NT2/D1 (cell line): ENCODE results near the gene ADGRD1.
A peak's percentile ranks its signal among the peaks of the same experiment; 100 is the strongest.

Source experiments
- DNase-seq: peaks from one replicate; pipeline ENCODE4 v3.0.0-alpha.2; 2011; ENCODE audit warnings: low read depth, low spot score
- H3K27me3 ChIP-seq: 2 replicates; pipeline ENCODE4 v1.6.0; 2011; ENCODE audit warnings: mild to moderate bottlenecking; ENCODE audit not compliant: insufficient read length, insufficient read depth
- H3K36me3 ChIP-seq: 2 replicates; pipeline ENCODE4 v1.6.1; 2011; ENCODE audit warnings: mild to moderate bottlenecking, low read length, mixed read lengths; ENCODE audit not compliant: insufficient read depth, insufficient read length
- H3K4me1 ChIP-seq: 2 replicates; pipeline ENCODE4 v1.5.1; 2011; ENCODE audit not compliant: insufficient read depth, insufficient read length
- H3K4me3 ChIP-seq: 2 replicates; pipeline ENCODE4 v1.5.1; 2011; ENCODE audit warnings: low read depth; ENCODE audit not compliant: insufficient read length
- H3K9ac ChIP-seq: 2 replicates; pipeline ENCODE4 v1.6.0; 2011; ENCODE audit warnings: low read depth; ENCODE audit not compliant: insufficient read length
- H3K9me3 ChIP-seq: 2 replicates; pipeline ENCODE4 v1.5.1; 2011; ENCODE audit warnings: mild to moderate bottlenecking, low read length; ENCODE audit not compliant: insufficient read depth
- SUZ12 ChIP-seq: IDR thresholded peaks from 2 replicates; pipeline ENCODE4 v1.6.1; 2011; ENCODE audit not compliant: insufficient read length, insufficient read depth; ENCODE audit errors: extremely low read depth
- YY1 ChIP-seq: IDR thresholded peaks from 2 replicates; pipeline ENCODE4 v1.6.1; 2011; ENCODE audit not compliant: insufficient read length, insufficient read depth
- ZNF274 ChIP-seq: IDR thresholded peaks from 2 replicates; pipeline ENCODE4 v1.6.1; 2011; ENCODE audit warnings: mild to moderate bottlenecking, low read depth, low read length

The ADGRD1 gene

DNA sequence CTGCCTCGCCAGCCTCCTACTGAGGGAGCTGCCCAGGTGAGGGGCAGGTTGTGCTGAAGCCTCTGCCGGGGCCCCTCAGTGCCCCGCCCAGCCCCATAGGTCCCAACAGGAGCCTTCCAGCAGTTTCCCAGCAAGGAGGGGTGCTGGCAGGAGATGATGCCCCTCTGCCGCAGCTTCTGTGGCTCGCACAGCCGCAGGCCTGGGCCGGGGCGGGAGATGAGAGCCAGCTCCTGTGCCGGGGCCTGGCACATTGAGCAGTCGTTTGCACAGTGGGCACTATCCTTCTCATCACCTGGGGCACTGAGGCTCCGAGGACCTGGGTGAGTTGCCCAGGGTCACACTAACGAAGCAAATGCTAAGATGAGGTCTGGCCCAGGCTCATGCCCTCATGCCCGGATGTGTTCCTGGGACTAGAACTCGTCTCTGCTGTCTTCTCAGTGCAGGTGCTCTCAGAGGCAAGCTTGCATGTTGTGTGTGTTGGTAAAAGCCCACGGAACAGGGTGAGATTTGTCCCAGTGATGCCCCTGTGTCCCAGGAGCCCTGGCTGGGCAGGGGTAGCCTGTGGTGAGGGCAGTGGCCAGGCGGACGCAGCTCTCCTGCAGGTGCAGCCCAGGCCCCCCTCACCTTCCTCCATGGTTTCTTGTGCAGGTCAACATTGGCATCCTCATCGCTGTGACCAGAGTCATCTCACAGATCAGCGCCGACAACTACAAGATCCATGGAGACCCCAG is 177.5 kb downstream of the ADGRD1 start:
- DNase-seq: no peak
- TF ChIP-seq YY1 (no peak), ZNF274 (no peak)
- Histone ChIP-seq H3K9me3 (no peaks in the 10 kb centered on the region), H3K36me3 (no peaks in the 10 kb centered on the region), H3K9ac (no peak overlapping the region), H3K4me3 (no peak overlapping the region), H3K4me1 (peaks cover 13% of the 10 kb centered on the region), H3K27me3 (peaks cover 3% of the 10 kb centered on the region)

DNA sequence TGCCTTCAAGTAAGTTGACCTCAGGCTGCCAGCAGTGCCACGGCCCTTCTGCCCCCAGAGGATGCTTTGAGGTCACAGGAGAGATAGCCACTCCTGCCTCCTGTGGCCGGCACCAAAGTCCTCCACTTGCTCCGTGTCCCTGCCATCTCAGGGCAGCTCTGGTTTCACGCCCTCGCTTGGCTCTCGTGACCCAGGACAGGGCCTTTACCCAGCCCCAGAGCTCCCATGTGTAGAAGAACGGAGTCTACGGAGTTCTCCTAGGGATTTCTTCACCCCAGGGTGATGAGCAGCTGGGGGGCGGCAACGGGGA is 178.1 kb downstream of the ADGRD1 start:
- peaks cover 13% of the 10 kb centered on the region for H3K4me1 ChIP-seq
- H3K27me3 ChIP-seq: peaks cover 3% of the 10 kb centered on the region
- no peaks in the 10 kb centered on the region for H3K36me3 ChIP-seq
- no peak for DNase-seq
- H3K9ac ChIP-seq: no peak overlapping the region
- TF ChIP-seq YY1: no peak
- no peak for TF ChIP-seq ZNF274
- no peak for TF ChIP-seq SUZ12
- no peaks in the 10 kb centered on the region for H3K9me3 ChIP-seq
- H3K4me3 ChIP-seq: no peak overlapping the region

DNA sequence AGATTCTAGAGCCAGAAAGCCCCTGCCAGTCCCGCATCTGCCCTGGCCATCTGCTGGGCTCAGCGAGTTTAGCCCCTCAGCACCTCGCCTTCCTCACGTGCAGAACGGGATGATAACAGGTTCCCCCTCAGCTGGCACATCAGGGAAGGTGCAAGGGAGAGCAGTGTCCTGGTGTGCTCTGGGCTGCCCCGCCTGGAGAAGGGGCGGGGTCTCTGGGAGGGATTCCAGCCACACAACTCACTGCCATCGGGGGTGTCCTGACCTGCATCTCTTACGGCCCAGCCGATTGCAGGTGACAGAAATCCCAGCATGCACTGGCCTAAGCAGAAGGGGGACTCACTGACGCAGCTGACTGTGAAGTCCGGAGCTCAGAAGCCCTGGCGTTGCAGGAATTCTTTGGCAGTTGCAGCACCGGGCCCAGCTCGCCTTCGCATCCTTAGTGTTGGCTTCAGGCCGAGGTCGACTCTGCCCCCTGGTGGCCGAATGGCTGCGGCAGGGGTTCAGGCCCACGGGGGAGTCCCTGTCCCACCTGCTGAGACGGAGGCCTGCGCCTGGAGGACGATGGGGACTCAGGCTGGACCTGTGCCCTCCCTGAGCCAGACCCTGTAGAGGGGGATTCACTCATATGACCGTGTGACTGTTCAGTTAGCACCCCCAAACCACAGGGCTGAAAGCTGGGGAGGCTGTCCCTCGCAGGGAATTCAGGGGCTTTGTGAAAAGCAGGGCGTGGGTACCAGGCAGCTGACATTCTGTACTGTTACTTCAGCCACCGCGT is 178.6 kb downstream of the ADGRD1 start:
- peaks cover 13% of the 10 kb centered on the region for H3K4me1 ChIP-seq
- TF ChIP-seq SUZ12: no peak
- no peak for TF ChIP-seq ZNF274
- TF ChIP-seq YY1: no peak
- peak; percentile 78 for DNase-seq
- H3K27me3 ChIP-seq: peaks cover 3% of the 10 kb centered on the region
- H3K4me3 ChIP-seq: peak overlapping the region; percentile 5
- H3K36me3 ChIP-seq: no peaks in the 10 kb centered on the region
- H3K9ac ChIP-seq: no peak overlapping the region
- no peaks in the 10 kb centered on the region for H3K9me3 ChIP-seq

DNA sequence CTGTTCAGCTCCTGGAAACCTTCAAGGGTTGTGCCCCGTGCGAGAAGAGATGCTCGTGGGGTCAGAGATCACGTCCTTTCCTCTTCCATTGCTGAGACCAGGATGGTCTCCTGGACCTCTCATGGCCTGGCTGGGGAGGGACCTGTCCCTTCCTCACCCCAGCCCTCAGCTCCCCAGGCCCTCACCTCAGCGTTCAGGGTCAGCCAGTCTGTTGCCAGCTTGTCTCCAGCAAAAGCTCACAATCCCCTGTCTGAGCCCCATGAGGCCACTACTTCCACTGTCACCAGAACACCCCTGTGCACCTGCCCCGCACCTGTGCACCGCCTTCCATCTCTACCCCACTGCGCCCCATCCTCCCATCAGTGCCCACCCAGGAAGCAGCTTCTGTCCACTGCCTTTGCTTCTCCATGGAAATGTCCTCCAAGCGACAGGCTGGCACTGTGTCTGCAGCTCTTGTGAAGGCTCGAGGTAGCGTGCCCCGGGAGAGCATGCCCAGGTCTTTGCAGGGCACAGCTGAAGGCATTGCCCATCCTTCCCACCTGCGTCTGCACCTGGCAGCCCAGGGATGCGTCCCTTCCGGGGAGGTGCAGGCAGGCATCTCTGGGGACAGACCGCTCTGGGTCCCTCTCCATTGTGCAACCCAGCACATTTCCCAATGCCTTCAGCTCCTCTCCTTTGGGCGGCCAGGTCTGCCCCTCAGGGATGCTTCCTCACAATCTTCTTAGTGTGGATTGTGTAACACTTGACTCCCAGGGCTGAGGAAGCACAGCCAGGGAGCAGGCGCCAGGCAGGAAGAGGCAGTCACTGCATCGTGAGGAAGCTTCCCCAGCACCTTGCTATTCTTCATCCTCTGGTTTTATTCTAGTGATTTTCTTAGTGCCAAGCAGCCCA is 179.6 kb downstream of the ADGRD1 start:
- no peaks in the 10 kb centered on the region for H3K9me3 ChIP-seq

DNA sequence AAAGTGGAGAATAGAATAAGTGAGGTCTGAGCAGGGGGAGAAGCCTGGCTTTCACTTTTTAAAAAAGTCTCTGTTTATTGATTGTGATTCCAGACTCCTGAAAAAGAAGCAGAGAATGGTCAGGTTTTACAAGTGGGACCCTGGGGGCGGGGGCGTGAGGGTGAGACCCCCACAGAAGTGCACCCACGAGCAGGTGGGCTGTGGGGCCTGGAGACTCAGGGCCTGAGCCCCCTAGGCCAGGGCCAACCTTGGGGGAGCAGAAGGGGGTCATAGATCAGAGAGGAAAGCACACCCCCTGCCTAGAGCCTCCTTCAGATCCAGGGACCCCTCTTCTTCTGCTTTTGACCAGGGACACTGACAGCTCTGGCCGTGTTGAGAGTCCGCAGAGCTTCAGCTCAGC is 180.3 kb downstream of the ADGRD1 start:
- TF ChIP-seq YY1: no peak
- H3K4me1 ChIP-seq: peaks cover 17% of the 10 kb centered on the region
- peaks cover 3% of the 10 kb centered on the region for H3K27me3 ChIP-seq
- no peaks in the 10 kb centered on the region for H3K36me3 ChIP-seq
- no peak overlapping the region for H3K4me3 ChIP-seq
- no peaks in the 10 kb centered on the region for H3K9me3 ChIP-seq
- H3K9ac ChIP-seq: no peak overlapping the region
- DNase-seq: no peak

More for the DNA sequence above, 179.6 kb downstream of the ADGRD1 start:
- Histone ChIP-seq H3K27me3 (peaks cover 3% of the 10 kb centered on the region), H3K4me3 (no peak overlapping the region), H3K9ac (no peak overlapping the region), H3K36me3 (no peaks in the 10 kb centered on the region), H3K4me1 (peaks cover 13% of the 10 kb centered on the region)
- DNase-seq: no peak
- TF ChIP-seq SUZ12 (no peak), YY1 (no peak), ZNF274 (no peak)

DNA sequence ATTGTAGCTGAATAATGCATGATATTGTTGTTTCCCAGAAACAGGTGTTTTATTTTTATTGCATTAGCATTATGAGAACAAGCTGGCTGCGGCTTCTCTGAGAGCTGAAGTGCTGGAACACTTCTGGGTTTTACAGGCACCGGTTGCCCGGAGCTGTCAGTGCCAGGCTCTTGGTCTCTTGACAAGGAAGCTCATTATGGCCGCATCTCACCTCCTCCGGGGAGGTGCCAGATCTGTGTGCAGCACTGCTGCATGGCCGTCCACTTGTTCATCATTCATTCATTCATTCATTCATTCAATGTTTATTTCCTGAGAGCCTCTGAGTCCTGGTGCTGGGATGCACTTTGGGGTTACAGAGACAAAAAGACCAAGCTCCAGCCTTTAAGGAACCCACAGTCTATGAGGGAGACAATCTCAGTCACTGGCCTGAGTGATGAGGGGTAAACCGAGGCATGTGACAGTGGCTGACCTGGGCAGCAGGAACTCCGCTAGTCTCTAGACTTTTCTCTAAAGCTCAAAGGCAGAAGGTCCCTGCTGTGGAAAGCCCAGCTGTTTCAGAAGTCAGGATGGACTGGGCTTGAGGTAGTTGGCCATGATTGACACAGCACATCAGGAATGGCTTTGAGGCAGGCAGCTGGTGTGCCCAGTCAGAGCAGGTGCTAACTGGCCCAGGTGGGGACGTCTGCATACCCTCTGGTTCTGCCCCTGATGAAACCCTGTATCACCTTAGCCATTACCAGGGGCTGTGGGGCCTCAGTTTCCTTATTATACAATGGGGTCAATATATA is 181.0 kb downstream of the ADGRD1 start:
- no peaks in the 10 kb centered on the region for H3K9me3 ChIP-seq
- peaks cover 15% of the 10 kb centered on the region for H3K4me1 ChIP-seq
- H3K36me3 ChIP-seq: no peaks in the 10 kb centered on the region
- peaks cover 3% of the 10 kb centered on the region for H3K27me3 ChIP-seq
- no peak for DNase-seq
- H3K4me3 ChIP-seq: no peak overlapping the region
- H3K9ac ChIP-seq: no peak overlapping the region
- TF ChIP-seq SUZ12: no peak

DNA sequence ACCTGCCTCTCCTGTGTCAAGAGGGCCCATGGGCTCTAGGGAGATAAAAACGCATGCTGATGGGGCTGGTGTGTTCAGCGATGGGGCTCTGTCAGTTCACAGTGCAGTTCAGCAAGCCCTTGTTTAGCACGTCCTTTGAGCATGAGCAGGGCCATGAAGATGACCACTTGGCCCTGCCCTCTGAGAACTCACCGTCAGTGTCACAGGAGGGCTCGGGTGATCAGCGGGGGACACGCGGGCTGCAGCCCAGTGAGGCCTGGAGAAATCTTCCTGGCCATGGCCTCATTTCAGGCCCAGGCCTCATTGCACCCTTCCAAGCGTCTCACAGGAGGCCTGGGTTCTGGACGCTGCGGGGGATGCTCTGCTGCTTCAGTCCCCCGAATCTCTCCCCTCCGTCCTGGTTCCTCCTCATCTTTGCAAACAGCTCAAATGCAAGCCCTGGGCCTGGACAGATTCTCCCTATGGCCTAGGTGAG is 181.6 kb downstream of the ADGRD1 start:
- peaks cover 13% of the 10 kb centered on the region for H3K4me1 ChIP-seq
- no peak for TF ChIP-seq YY1
- no peak for TF ChIP-seq SUZ12
- no peak for TF ChIP-seq ZNF274
- H3K9me3 ChIP-seq: no peaks in the 10 kb centered on the region
- no peak overlapping the region for H3K9ac ChIP-seq
- H3K4me3 ChIP-seq: no peak overlapping the region
- no peaks in the 10 kb centered on the region for H3K36me3 ChIP-seq
- peaks cover 3% of the 10 kb centered on the region for H3K27me3 ChIP-seq
- DNase-seq: no peak
